Astrocyte of the cerebellum (primary cell): Measurements from ENCODE around the gene SH3GL1.

Experiments used
- DNase-seq: peaks from one replicate; pipeline ENCODE4 v3.0.0-alpha.2; 2011; ENCODE audit warnings: low read depth
- H3K4me3 ChIP-seq: 2 replicates; pipeline ENCODE4 v1.5.1; 2011; ENCODE audit warnings: mild to moderate bottlenecking, low read depth, low read length, moderate library complexity
- CTCF ChIP-seq: IDR thresholded peaks from 2 replicates; pipeline ENCODE4 v1.5.1; 2012; ENCODE audit warnings: low read length, low read depth, moderate library complexity, mild to moderate bottlenecking; ENCODE audit errors: missing control alignments
- in situ Hi-C: cut with HindIII; loops from 2 replicates; pipeline ENCODE4 v1.10.0; 2017; ENCODE audit warnings: low sequenced_read_pairs

The SH3GL1 gene

GRCh38 chr19:4390567-4391305 is 9.6 kb downstream of the SH3GL1 start:
- no peak for TF ChIP-seq CTCF
- in situ Hi-C loops, result no loop called here
- no peak for DNase-seq
- peak overlapping the region; percentile 5 for H3K4me3 ChIP-seq

- no peak for DNase-seq
Measured at GRCh38 chr19:4390017-4390566, 10.3 kb downstream of the SH3GL1 start.

GRCh38 chr19:4389511-4390016 is 10.8 kb downstream of the SH3GL1 start:
- no peak overlapping the region for H3K4me3 ChIP-seq
- peak; percentile 5 for TF ChIP-seq CTCF
- in situ Hi-C loops, result no loop called here
- DNase-seq, result no peak

More at GRCh38 chr19:4390017-4390566, 10.3 kb downstream of the SH3GL1 start:
- H3K4me3 ChIP-seq, result peak overlapping the region; percentile 5
- in situ Hi-C loops, result no loop called here
- TF ChIP-seq CTCF, result no peak

- DNase-seq, result no peak
- no peak overlapping the region for H3K4me3 ChIP-seq
- in situ Hi-C loops, result no loop called here
- TF ChIP-seq CTCF, result no peak
Measured at GRCh38 chr19:4389064-4389375, 11.3 kb downstream of the SH3GL1 start.

- in situ Hi-C loops, result no loop called here
- no peak for DNase-seq
- no peak for TF ChIP-seq CTCF
- no peak overlapping the region for H3K4me3 ChIP-seq
Measured at GRCh38 chr19:4388337-4389063, 11.8 kb downstream of the SH3GL1 start.

GRCh38 chr19:4386041-4386782 is 14.1 kb downstream of the SH3GL1 start:
- no peak for DNase-seq
- no peak overlapping the region for H3K4me3 ChIP-seq
- peak; percentile 18 for TF ChIP-seq CTCF
- in situ Hi-C loops, result no loop called here
